WTC11 (cell line): ENCODE measurements around the gene PROSER3. TPM values are rescaled to one million over a fixed set of nuclear protein-coding genes. Genes with fewer than 3 reads are reported as not detected.
A peak's percentile ranks its signal among the peaks of the same experiment; 100 is the strongest.

Experiments used
- ATAC-seq: fragments of 200-7000 bp; cut with Tn5 transposase; 2 replicates; pipeline ENCODE4 v1.10.0; 2021; ENCODE audit warnings: mild to moderate bottlenecking, moderate library complexity
- CTCF ChIA-PET: fragments of 300-600 bp; sonication (Branson Sonifier 250); formaldehyde crosslinking; loops from one replicate; lab custom pipeline; 2021; ENCODE audit warnings: antibody characterized with exemption; lab: Charles Lee
- POLR2A ChIA-PET: fragments of 350-600 bp; sonication (Branson Sonifier 250); formaldehyde crosslinking; loops from one replicate; lab custom pipeline; 2021; ENCODE audit warnings: antibody characterized with exemption; lab: Charles Lee
- DNase-seq: peaks from one replicate; pipeline ENCODE4 v3.0.0; 2021; ENCODE audit warnings: low spot score
- H3K27ac Mint-ChIP-seq: 2 replicates; pipeline ENCODE4 v1.8.0; 2021; ENCODE audit warnings: mixed read lengths
- H3K27me3 Mint-ChIP-seq: 2 replicates; pipeline ENCODE4 v1.8.0; 2021; ENCODE audit warnings: low read depth, mild to moderate bottlenecking, moderate library complexity, mixed read lengths
- H3K36me3 Mint-ChIP-seq: 2 replicates; pipeline ENCODE4 v1.8.0; 2021; ENCODE audit warnings: mixed read lengths
- H3K4me1 Mint-ChIP-seq: 2 replicates; pipeline ENCODE4 v1.8.0; 2022; ENCODE audit warnings: mixed read lengths
- H3K4me3 Mint-ChIP-seq: 2 replicates; pipeline ENCODE4 v1.8.0; 2021; ENCODE audit warnings: mild to moderate bottlenecking, moderate library complexity, mixed read lengths
- H3K9me3 Mint-ChIP-seq: 2 replicates; pipeline ENCODE4 v1.8.0; 2021; ENCODE audit warnings: mixed read lengths
- E2F5 ChIP-seq: sonication (generic); formaldehyde crosslinking; IDR thresholded peaks from 2 replicates; pipeline ENCODE4 v1.8.1; 2022; ENCODE audit warnings: mild to moderate bottlenecking, moderate library complexity, missing genetic modification reagents
- FOXK1 ChIP-seq: sonication (generic); formaldehyde crosslinking; IDR thresholded peaks from 2 replicates; pipeline ENCODE4 v1.8.0; 2022; ENCODE audit warnings: mild to moderate bottlenecking, moderate library complexity, missing genetic modification reagents
- GABPB1 ChIP-seq: sonication (generic); formaldehyde crosslinking; IDR thresholded peaks from 2 replicates; pipeline ENCODE4 v1.8.1; 2023; ENCODE audit warnings: mild to moderate bottlenecking, missing genetic modification reagents
- GRHL2 ChIP-seq: fragments of 250-450 bp; sonication (Bioruptor Pico); IDR thresholded peaks from 2 replicates; pipeline ENCODE4 v1.8.0; 2022; ENCODE audit warnings: mild to moderate bottlenecking, moderate library complexity; ENCODE audit not compliant: insufficient replicate concordance, severe bottlenecking
- MAX ChIP-seq: sonication (generic); formaldehyde crosslinking; IDR thresholded peaks from 2 replicates; pipeline ENCODE4 v1.8.0; 2022; ENCODE audit warnings: mild to moderate bottlenecking, missing genetic modification reagents
- MYBL2 ChIP-seq: sonication (generic); formaldehyde crosslinking; IDR thresholded peaks from 2 replicates; pipeline ENCODE4 v1.8.1; 2023; ENCODE audit warnings: mild to moderate bottlenecking, moderate library complexity, missing genetic modification reagents
- NFYB ChIP-seq: sonication (generic); formaldehyde crosslinking; conservative IDR thresholded peaks from 2 replicates; pipeline ENCODE4 v1.8.0; 2022; ENCODE audit warnings: low read depth, missing genetic modification reagents
- NR1H2 ChIP-seq: sonication (generic); formaldehyde crosslinking; IDR thresholded peaks from 2 replicates; pipeline ENCODE4 v1.9.0; 2021; ENCODE audit warnings: mild to moderate bottlenecking, moderate library complexity, missing genetic modification reagents
- ZBTB21 ChIP-seq: sonication (generic); formaldehyde crosslinking; IDR thresholded peaks from 2 replicates; pipeline ENCODE4 v1.8.1; 2023; ENCODE audit warnings: mild to moderate bottlenecking, missing genetic modification reagents, borderline replicate concordance
- ZNF138 ChIP-seq: sonication (generic); formaldehyde crosslinking; conservative IDR thresholded peaks from 2 replicates; pipeline ENCODE4 v1.8.1; 2022; ENCODE audit warnings: mild to moderate bottlenecking, moderate library complexity, missing genetic modification reagents
- ZNF396 ChIP-seq: fragments of 250-450 bp; sonication (Bioruptor Pico); IDR thresholded peaks from 2 replicates; pipeline ENCODE4 v1.8.0; 2021; ENCODE audit warnings: mild to moderate bottlenecking, moderate library complexity, borderline replicate concordance
- total RNA-seq: library from RNA; stranded (reverse); gene quantifications from 3 replicates; pipeline ENCODE4 v1.2.3, GENCODE V29; 2021
- TF ChIP-seq, protein P1 (sequence below): fragments of 250-450 bp; sonication (Bioruptor Pico); IDR thresholded peaks from 2 replicates; pipeline ENCODE4 v1.8.0; 2021; ENCODE audit warnings: mild to moderate bottlenecking
- TF ChIP-seq, protein P2 (sequence below): sonication (generic); formaldehyde crosslinking; IDR thresholded peaks from 2 replicates; pipeline ENCODE4 v1.8.1; 2022; ENCODE audit warnings: low read depth, mild to moderate bottlenecking, moderate library complexity, missing genetic modification reagents, borderline replicate concordance
- TF ChIP-seq, protein P3 (sequence below): sonication (generic); formaldehyde crosslinking; IDR thresholded peaks from 2 replicates; pipeline ENCODE4 v1.8.0; 2022; ENCODE audit warnings: mild to moderate bottlenecking, missing genetic modification reagents
- TF ChIP-seq, protein P4 (sequence below): sonication (generic); formaldehyde crosslinking; IDR thresholded peaks from 2 replicates; pipeline ENCODE4 v1.8.0; 2023; ENCODE audit warnings: missing genetic modification reagents

The PROSER3 gene
- total RNA-seq, 1 experiment from 2014 or later: 32.9 TPM

GRCh38 chr19:35790981-35791813 lies 33.2 kb downstream of the PROSER3 start:
- H3K36me3 Mint-ChIP-seq: no peaks in the 10 kb centered on the region
- TF ChIP-seq ZNF138 (CRISPR knock-in tag): no peak
- TF ChIP-seq, protein P1, sequence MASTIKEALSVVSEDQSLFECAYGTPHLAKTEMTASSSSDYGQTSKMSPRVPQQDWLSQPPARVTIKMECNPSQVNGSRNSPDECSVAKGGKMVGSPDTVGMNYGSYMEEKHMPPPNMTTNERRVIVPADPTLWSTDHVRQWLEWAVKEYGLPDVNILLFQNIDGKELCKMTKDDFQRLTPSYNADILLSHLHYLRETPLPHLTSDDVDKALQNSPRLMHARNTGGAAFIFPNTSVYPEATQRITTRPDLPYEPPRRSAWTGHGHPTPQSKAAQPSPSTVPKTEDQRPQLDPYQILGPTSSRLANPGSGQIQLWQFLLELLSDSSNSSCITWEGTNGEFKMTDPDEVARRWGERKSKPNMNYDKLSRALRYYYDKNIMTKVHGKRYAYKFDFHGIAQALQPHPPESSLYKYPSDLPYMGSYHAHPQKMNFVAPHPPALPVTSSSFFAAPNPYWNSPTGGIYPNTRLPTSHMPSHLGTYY (CRISPR knock-in tag): no peak
- TF ChIP-seq FOXK1 (CRISPR knock-in tag): no peak
- ChIA-PET CTCF (interaction anchor here (1.5 to 2.1 kb wide), 2 partner anchors 29 to 38 kb away, joined by 3 to 4 read pairs; no protein-coding TSS in a partner anchor), POLR2A (interaction anchor here (1.0 kb wide), 1 partner anchor 43 kb away, joined by 3 read pairs; the partner anchor contains the start of gene LIN37)
- ATAC-seq: peak; percentile 49
- no peaks in the 10 kb centered on the region for H3K9me3 Mint-ChIP-seq
- H3K4me1 Mint-ChIP-seq: peaks cover under 1% of the 10 kb centered on the region; the same call in 1 of the 2 replicates
- no peak for DNase-seq
- H3K27me3 Mint-ChIP-seq: peaks cover 15% of the 10 kb centered on the region
- H3K27ac Mint-ChIP-seq: no peak overlapping the region
- H3K4me3 Mint-ChIP-seq: no peak overlapping the region

DNA sequence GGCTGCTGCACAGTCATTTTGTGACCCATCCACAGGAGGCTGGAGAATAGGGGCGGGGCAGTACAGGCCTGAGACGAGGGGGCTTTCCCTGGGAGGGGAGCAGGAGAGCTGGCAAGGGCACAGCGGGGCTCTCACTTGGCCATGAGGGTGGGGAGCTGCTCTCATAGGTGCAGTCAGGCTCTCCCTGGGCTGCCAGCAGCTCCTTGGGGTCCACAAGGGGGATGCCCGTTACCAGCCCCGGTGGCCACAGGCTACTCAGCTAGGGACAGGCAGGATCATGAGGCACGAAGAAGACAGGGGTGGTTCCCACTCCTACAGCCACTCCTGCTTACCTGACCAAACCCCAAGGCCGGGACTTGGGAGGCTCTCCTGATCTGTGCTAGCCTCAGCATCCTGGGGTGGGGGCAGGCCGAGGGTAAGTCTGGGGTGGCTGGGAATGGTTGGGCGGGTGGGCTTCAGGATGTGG lies 33.9 kb downstream of the PROSER3 start:
- CTCF ChIA-PET: no interaction called here
- H3K27ac Mint-ChIP-seq: no peak overlapping the region
- H3K27me3 Mint-ChIP-seq: peaks cover 21% of the 10 kb centered on the region
- TF ChIP-seq, protein P1 (CRISPR knock-in tag): no peak
- TF ChIP-seq ZBTB21 (CRISPR knock-in tag) (no peak), MYBL2 (CRISPR knock-in tag) (no peak), E2F5 (CRISPR knock-in tag) (no peak), NFYB (CRISPR knock-in tag) (no peak)
- TF ChIP-seq, protein P2, sequence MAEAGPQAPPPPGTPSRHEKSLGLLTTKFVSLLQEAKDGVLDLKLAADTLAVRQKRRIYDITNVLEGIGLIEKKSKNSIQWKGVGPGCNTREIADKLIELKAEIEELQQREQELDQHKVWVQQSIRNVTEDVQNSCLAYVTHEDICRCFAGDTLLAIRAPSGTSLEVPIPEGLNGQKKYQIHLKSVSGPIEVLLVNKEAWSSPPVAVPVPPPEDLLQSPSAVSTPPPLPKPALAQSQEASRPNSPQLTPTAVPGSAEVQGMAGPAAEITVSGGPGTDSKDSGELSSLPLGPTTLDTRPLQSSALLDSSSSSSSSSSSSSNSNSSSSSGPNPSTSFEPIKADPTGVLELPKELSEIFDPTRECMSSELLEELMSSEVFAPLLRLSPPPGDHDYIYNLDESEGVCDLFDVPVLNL: no peak
- TF ChIP-seq, protein P3, sequence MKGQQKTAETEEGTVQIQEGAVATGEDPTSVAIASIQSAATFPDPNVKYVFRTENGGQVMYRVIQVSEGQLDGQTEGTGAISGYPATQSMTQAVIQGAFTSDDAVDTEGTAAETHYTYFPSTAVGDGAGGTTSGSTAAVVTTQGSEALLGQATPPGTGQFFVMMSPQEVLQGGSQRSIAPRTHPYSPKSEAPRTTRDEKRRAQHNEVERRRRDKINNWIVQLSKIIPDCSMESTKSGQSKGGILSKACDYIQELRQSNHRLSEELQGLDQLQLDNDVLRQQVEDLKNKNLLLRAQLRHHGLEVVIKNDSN (CRISPR knock-in tag): no peak
- TF ChIP-seq, all 79 proteins: peak for 0
- DNase-seq: no peak
- ATAC-seq: no peak
- H3K4me1 Mint-ChIP-seq: peaks cover 2% of the 10 kb centered on the region
- H3K4me3 Mint-ChIP-seq: no peak overlapping the region
- POLR2A ChIA-PET: no interaction called here
- no peaks in the 10 kb centered on the region for H3K36me3 Mint-ChIP-seq
- H3K9me3 Mint-ChIP-seq: no peaks in the 10 kb centered on the region

DNA sequence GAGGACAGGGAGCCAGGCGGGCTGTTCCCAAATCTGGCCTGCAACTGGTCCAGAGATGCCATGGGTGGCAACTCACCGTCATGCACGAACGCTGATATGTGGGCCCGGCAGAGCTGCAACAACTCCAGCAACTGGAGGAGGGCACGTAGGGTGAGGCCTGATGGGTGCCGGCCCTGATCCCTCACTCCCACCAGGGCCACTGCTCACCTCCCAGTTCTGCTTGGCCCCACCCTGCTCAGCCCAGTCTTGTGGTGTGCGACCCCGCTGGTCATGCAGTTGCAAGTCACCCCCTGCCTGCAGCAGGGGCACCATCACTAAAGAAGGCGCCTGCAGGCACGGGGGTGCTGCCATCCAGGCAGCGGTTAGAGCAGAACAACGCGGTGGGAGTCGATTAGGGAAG lies 34.3 kb downstream of the PROSER3 start:
- no peak for DNase-seq
- no peaks in the 10 kb centered on the region for H3K9me3 Mint-ChIP-seq
- ChIA-PET CTCF (interaction anchor here (2.8 kb wide), 1 partner anchor 8 kb away, joined by 11 read pairs; no protein-coding TSS in a partner anchor), POLR2A (no interaction called here)
- H3K36me3 Mint-ChIP-seq: no peaks in the 10 kb centered on the region
- no peak overlapping the region for H3K27ac Mint-ChIP-seq
- peaks cover 7% of the 10 kb centered on the region for H3K4me1 Mint-ChIP-seq
- no peak for ATAC-seq
- peaks cover 26% of the 10 kb centered on the region for H3K27me3 Mint-ChIP-seq
- H3K4me3 Mint-ChIP-seq: no peak overlapping the region
- TF ChIP-seq GRHL2 (CRISPR knock-in tag): no peak
- TF ChIP-seq NR1H2 (CRISPR knock-in tag): no peak
- no peak for TF ChIP-seq MAX
- no peak for TF ChIP-seq GABPB1 (CRISPR knock-in tag)
- TF ChIP-seq ZNF396 (CRISPR knock-in tag): no peak
- TF ChIP-seq, protein P4, sequence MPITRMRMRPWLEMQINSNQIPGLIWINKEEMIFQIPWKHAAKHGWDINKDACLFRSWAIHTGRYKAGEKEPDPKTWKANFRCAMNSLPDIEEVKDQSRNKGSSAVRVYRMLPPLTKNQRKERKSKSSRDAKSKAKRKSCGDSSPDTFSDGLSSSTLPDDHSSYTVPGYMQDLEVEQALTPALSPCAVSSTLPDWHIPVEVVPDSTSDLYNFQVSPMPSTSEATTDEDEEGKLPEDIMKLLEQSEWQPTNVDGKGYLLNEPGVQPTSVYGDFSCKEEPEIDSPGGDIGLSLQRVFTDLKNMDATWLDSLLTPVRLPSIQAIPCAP (CRISPR knock-in tag): no peak
